IPS-11a (cell line): ENCODE data around the gene OGA.

Source experiments
- H3K4me3 ChIP-seq: one replicate; pipeline ENCODE4 v1.5.1; 2013; ENCODE audit warnings: low read depth, low read length, control low read depth

Gene OGA

GRCh38 chr10:101837748-101838147 is 19.5 kb upstream of the OGA start:
- H3K4me3 ChIP-seq, result no peak overlapping the region

GRCh38 chr10:101835362-101835761 is 17.1 kb upstream of the OGA start:
- no peak overlapping the region for H3K4me3 ChIP-seq

- H3K4me3 ChIP-seq, result no peak overlapping the region
Observed at GRCh38 chr10:101834341-101834740, 16.1 kb upstream of the OGA start.

- no peak overlapping the region for H3K4me3 ChIP-seq
Observed at GRCh38 chr10:101833466-101833865, 15.2 kb upstream of the OGA start.

GRCh38 chr10:101832325-101832771 is 14.1 kb upstream of the OGA start:
- no peak overlapping the region for H3K4me3 ChIP-seq

- H3K4me3 ChIP-seq, result peak overlapping the region; percentile 51
Observed at GRCh38 chr10:101831169-101831811, 13.0 kb upstream of the OGA start.

- H3K4me3 ChIP-seq, result peak overlapping the region; percentile 51
Observed at GRCh38 chr10:101830322-101831168, 12.3 kb upstream of the OGA start.

GRCh38 chr10:101829561-101830315 is 11.5 kb upstream of the OGA start:
- peak overlapping the region; percentile 51 for H3K4me3 ChIP-seq

- H3K4me3 ChIP-seq, result peak overlapping the region; percentile 17
Observed at GRCh38 chr10:101828766-101829551, 10.7 kb upstream of the OGA start.

- no peak overlapping the region for H3K4me3 ChIP-seq
Observed at GRCh38 chr10:101827919-101828600, 9.8 kb upstream of the OGA start.

- H3K4me3 ChIP-seq, result no peak overlapping the region
Observed at GRCh38 chr10:101826852-101827434, 8.7 kb upstream of the OGA start.

- no peak overlapping the region for H3K4me3 ChIP-seq
Observed at GRCh38 chr10:101824736-101825135, 6.5 kb upstream of the OGA start.

GRCh38 chr10:101818872-101819633 is 809 bp upstream of the OGA start:
- peak overlapping the region; percentile 72 for H3K4me3 ChIP-seq

GRCh38 chr10:101817337-101818118 is 716 bp downstream of the OGA start:
- peak overlapping the region; percentile 97 for H3K4me3 ChIP-seq

GRCh38 chr10:101816913-101817336 is 1.3 kb downstream of the OGA start:
- H3K4me3 ChIP-seq, result peak overlapping the region; percentile 97

- H3K4me3 ChIP-seq, result peak overlapping the region; percentile 97
Observed at GRCh38 chr10:101816376-101816775, 1.9 kb downstream of the OGA start.

GRCh38 chr10:101814466-101815071 is 3.7 kb downstream of the OGA start:
- H3K4me3 ChIP-seq, result no peak overlapping the region

GRCh38 chr10:101812606-101813005 is 5.6 kb downstream of the OGA start:
- no peak overlapping the region for H3K4me3 ChIP-seq
